Measurements from ENCODE around the gene TOX2. TPM values are rescaled to one million over a fixed set of nuclear protein-coding genes. Genes with fewer than 3 reads are reported as not detected.

Gene TOX2
- polyA plus RNA-seq, 3 donors, result 0.39 to 0.56 (median 0.47) TPM

DNA sequence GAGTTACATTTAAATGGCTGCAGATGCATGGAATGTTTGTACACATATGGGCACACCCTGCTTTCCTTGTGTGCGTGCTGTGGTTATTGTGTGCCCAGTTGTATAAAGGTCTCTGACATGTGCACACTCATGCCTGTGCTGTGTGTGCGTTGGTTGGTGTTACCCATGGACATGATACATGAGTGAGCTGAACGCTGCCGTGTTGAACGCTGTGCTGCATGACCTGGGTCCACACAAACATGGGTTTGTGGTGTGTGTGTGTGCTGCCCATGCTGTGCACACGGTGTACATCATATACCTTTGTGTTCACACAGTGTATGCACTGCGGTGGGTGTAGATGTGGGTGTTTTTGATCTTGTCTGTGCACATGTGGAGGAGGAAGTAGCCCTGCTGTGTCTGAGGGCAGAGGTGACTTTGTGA lies 54.4 kb downstream of the TOX2 start:
- no peak overlapping the region for H3K27ac Mint-ChIP-seq
- H3K9me3 ChIP-seq (replicated peaks in 1 of 2; ENCODE audit: control insufficient read depth in 1 of 2, insufficient read depth in 1 of 2, low read length in 2 of 2), result no peaks in the 10 kb centered on the region
- H3K9ac ChIP-seq (ENCODE audit: insufficient read depth, low read length, poor library complexity, severe bottlenecking), result no peak overlapping the region
- H3K27me3 ChIP-seq (ENCODE audit: control insufficient read depth in 2 of 2, insufficient read depth in 2 of 2, low read length in 2 of 2), result peaks cover 2 to 30% of the 10 kb centered on the region in 2 donors
- H3K79me2 ChIP-seq (ENCODE audit: insufficient read depth, low read length), result no peaks in the 10 kb centered on the region
- no peaks in the 10 kb centered on the region for H3K36me3 ChIP-seq (replicated peaks in 1 of 2; ENCODE audit: control insufficient read depth in 1 of 2, insufficient read depth in 2 of 2, low read length in 2 of 2)
- WGBS (ENCODE audit: insufficient coverage), result 93% methylated on average over 7 of the region's 7 CpGs
- H3K9me3 Mint-ChIP-seq, result no peaks in the 10 kb centered on the region
- TF ChIP-seq, protein P1, sequence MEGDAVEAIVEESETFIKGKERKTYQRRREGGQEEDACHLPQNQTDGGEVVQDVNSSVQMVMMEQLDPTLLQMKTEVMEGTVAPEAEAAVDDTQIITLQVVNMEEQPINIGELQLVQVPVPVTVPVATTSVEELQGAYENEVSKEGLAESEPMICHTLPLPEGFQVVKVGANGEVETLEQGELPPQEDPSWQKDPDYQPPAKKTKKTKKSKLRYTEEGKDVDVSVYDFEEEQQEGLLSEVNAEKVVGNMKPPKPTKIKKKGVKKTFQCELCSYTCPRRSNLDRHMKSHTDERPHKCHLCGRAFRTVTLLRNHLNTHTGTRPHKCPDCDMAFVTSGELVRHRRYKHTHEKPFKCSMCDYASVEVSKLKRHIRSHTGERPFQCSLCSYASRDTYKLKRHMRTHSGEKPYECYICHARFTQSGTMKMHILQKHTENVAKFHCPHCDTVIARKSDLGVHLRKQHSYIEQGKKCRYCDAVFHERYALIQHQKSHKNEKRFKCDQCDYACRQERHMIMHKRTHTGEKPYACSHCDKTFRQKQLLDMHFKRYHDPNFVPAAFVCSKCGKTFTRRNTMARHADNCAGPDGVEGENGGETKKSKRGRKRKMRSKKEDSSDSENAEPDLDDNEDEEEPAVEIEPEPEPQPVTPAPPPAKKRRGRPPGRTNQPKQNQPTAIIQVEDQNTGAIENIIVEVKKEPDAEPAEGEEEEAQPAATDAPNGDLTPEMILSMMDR (IDR thresholded peaks at IDR 0.05), result no peak
- no peak overlapping the region for H3K4me3 Mint-ChIP-seq
- no peaks in the 10 kb centered on the region for H4K20me1 ChIP-seq (ENCODE audit: insufficient read depth, low read length)
- no peaks in the 10 kb centered on the region for H3K36me3 Mint-ChIP-seq
- peaks cover 8 to 10% of the 10 kb centered on the region in 2 donors for H3K4me1 ChIP-seq (ENCODE audit: control insufficient read depth in 1 of 2, insufficient read depth in 2 of 2, low read length in 2 of 2)
- H3K4me3 ChIP-seq (replicated peaks in 1 of 3; ENCODE audit: low read depth in 2 of 3, low read length in 3 of 3), result no peak overlapping the region
- peaks cover 17 to 26% (median 22%) of the 10 kb centered on the region in 3 donors for H3K27me3 Mint-ChIP-seq (ENCODE audit: low read depth in 3 of 3)
- intact Hi-C loops (cut with micrococcal nuclease), result loop anchor here in 1 of 2 donors (5.0 kb wide), 1 partner anchor 42 kb away; no protein-coding TSS in a partner anchor
- no peak overlapping the region for H3K4me2 ChIP-seq (replicated peaks; ENCODE audit: extremely low read depth, low read length, poor library complexity, severe bottlenecking)
- peaks cover 16% of the 10 kb centered on the region for H3K4me1 Mint-ChIP-seq
- H3K27ac ChIP-seq (ENCODE audit: low read depth in 1 of 2, low read length in 2 of 2), result no peak overlapping the region
- DNase-seq, result no peak
- no peak overlapping the region for H2AFZ ChIP-seq (ENCODE audit: insufficient read depth, low read depth, low read length, poor library complexity, severe bottlenecking)

DNA sequence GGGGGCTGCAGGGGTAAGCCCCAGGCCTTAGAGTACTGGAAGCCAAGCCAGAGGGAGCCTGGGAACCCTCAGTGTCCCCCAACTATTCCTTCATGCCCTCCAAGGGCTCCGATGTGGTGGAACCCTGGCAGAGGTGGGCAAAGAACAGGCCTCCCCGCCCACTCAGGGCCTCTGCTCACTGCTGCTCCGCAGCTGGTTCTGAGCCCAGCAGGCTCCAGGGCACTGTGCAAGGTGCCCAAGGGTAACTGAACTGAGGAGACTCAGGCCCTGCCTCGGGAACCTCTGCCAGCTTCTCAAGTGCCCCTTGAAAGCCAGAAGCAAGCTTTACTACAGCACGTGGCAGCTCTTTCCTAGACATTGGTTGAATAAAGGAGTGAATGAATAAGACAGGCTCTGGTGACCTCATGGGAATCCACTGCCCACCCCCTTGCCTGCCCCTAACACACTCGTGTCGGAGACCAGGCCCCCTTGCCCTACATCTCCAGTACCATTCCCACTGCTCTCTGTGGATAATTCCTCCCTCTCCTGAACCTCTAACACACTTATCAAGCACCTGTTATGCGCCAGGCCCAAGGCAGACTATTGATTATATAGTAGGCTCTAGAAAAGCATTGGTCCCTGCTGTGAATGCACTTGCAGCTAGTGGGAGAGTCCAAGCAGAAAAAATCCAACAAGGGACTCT lies 55.0 kb downstream of the TOX2 start:
- H3K27ac Mint-ChIP-seq, result no peak overlapping the region
- H3K4me3 Mint-ChIP-seq, result no peak overlapping the region
- H3K36me3 ChIP-seq (replicated peaks in 1 of 2; ENCODE audit: control insufficient read depth in 1 of 2, insufficient read depth in 2 of 2, low read length in 2 of 2), result no peaks in the 10 kb centered on the region
- peaks cover 15 to 24% (median 22%) of the 10 kb centered on the region in 3 donors for H3K27me3 Mint-ChIP-seq (ENCODE audit: low read depth in 3 of 3)
- WGBS (ENCODE audit: insufficient coverage), result 92% methylated on average over 6 of the region's 8 CpGs
- H3K4me1 ChIP-seq (ENCODE audit: control insufficient read depth in 1 of 2, insufficient read depth in 2 of 2, low read length in 2 of 2), result peaks cover 2 to 4% of the 10 kb centered on the region in 2 donors
- H3K4me3 ChIP-seq (replicated peaks in 1 of 3; ENCODE audit: low read depth in 2 of 3, low read length in 3 of 3), result no peak overlapping the region
- H3K27me3 ChIP-seq (ENCODE audit: control insufficient read depth in 2 of 2, insufficient read depth in 2 of 2, low read length in 2 of 2), result peaks cover 2 to 30% of the 10 kb centered on the region in 2 donors
- H3K4me2 ChIP-seq (replicated peaks; ENCODE audit: extremely low read depth, low read length, poor library complexity, severe bottlenecking), result no peak overlapping the region
- H3K9me3 Mint-ChIP-seq, result no peaks in the 10 kb centered on the region
- H3K9me3 ChIP-seq (replicated peaks in 1 of 2; ENCODE audit: control insufficient read depth in 1 of 2, insufficient read depth in 1 of 2, low read length in 2 of 2), result no peaks in the 10 kb centered on the region
- intact Hi-C loops (cut with micrococcal nuclease), result loop anchor here in 1 of 2 donors (5.0 kb wide), 1 partner anchor 42 kb away; no protein-coding TSS in a partner anchor
- no peaks in the 10 kb centered on the region for H3K79me2 ChIP-seq (ENCODE audit: insufficient read depth, low read length)
- no peak overlapping the region for H2AFZ ChIP-seq (ENCODE audit: insufficient read depth, low read depth, low read length, poor library complexity, severe bottlenecking)
- no peaks in the 10 kb centered on the region for H4K20me1 ChIP-seq (ENCODE audit: insufficient read depth, low read length)
- peaks cover 10% of the 10 kb centered on the region for H3K4me1 Mint-ChIP-seq
- H3K9ac ChIP-seq (ENCODE audit: insufficient read depth, low read length, poor library complexity, severe bottlenecking), result no peak overlapping the region
- H3K27ac ChIP-seq (ENCODE audit: low read depth in 1 of 2, low read length in 2 of 2), result no peak overlapping the region
- no peak for DNase-seq
- TF ChIP-seq, protein P1 (IDR thresholded peaks at IDR 0.05), result no peak
- no peaks in the 10 kb centered on the region for H3K36me3 Mint-ChIP-seq
